Small intestine (tissue), 7 donors: Measurements from ENCODE around the gene CIART. TPM values are rescaled to one million over a fixed set of nuclear protein-coding genes. Genes with fewer than 3 reads are reported as not detected.

Source experiments
- DNase-seq, 2 donors: peaks; one replicate each; pipeline versions ENCODE4 v3.0.0 to v3.0.0-alpha.2; 2013
- FAIRE-seq: peaks from 2 replicates; lab custom pipeline; 2012; peaks lifted over from hg19 to GRCh38; lab: Jason Lieb, UNC
- H3K27ac ChIP-seq, 3 donors: one replicate each; pipeline ENCODE4 v1.5.1; 2013; ENCODE audit warnings: low read length in 2 of 3, mild to moderate bottlenecking in 2 of 3, control low read depth in 1 of 3, inconsistent platforms in 1 of 3, low read depth in 1 of 3, moderate library complexity in 1 of 3
- H3K27me3 ChIP-seq, 3 donors: one replicate each; pipeline ENCODE4 v1.6.1; 2013; ENCODE audit warnings: low read length in 3 of 3, inconsistent platforms in 1 of 3; ENCODE audit not compliant: control insufficient read depth in 3 of 3, insufficient read depth in 3 of 3
- H3K36me3 ChIP-seq, 3 donors: one replicate each; pipeline ENCODE4 v1.6.1; 2013; ENCODE audit warnings: low read length in 3 of 3, inconsistent platforms in 1 of 3, low read depth in 1 of 3, mild to moderate bottlenecking in 1 of 3, moderate library complexity in 1 of 3; ENCODE audit not compliant: control insufficient read depth in 3 of 3, insufficient read depth in 2 of 3
- H3K4me1 ChIP-seq, 3 donors: one replicate each; pipeline ENCODE4 v1.6.1; 2013; ENCODE audit warnings: low read length in 2 of 3, inconsistent platforms in 1 of 3, low read depth in 1 of 3, mild to moderate bottlenecking in 1 of 3, moderate library complexity in 1 of 3; ENCODE audit not compliant: control insufficient read depth in 3 of 3, insufficient read depth in 2 of 3
- H3K4me3 ChIP-seq, 3 donors: one replicate each; pipeline ENCODE4 v1.5.1; 2013; ENCODE audit warnings: low read length in 3 of 3, control low read depth in 1 of 3, inconsistent platforms in 1 of 3, low read depth in 1 of 3, mild to moderate bottlenecking in 1 of 3, moderate library complexity in 1 of 3
- H3K9me3 ChIP-seq, 2 donors: one replicate each; pipeline ENCODE4 v1.6.1; 2013; ENCODE audit warnings: low read depth in 1 of 2, low read length in 1 of 2; ENCODE audit not compliant: control insufficient read depth in 2 of 2, insufficient read depth in 1 of 2
- WGBS, 3 donors: extraction: QIAGEN DNeasy Blood & Tissue Kit; methylation state at CpG; one replicate each; pipeline ENCODE4 v1.1.7; 2013; 5-methylcytosine and 5-hydroxymethylcytosine counted together
- polyA plus RNA-seq, 4 donors: library from polyadenylated mRNA; stranded (reverse) in 3 of 4; unstranded in 1 of 4; fragments of 200-250 nt in 3 of 4; fragments of 120-200 nt in 1 of 4; gene quantifications; one replicate each; pipeline versions ENCODE4 v1.2.1 to v1.2.3, GENCODE V29; 2013
- donor health status: healthy with polysubstance abuse.
- donor health status: control.
- donor health status: control.
- donor health status: Bipolar disorder and iron deficiency.
- donor health status: healthy.

Gene CIART
- polyA plus RNA-seq, 4 donors = 2.5 to 14.6 (median 5.5) TPM

GRCh38 chr1:150257624-150258585 is 24.4 kb upstream of the CIART start, which contains the start of gene CA14:
Gene CA14 (plus strand): TSS chr1:150257774. CDS start chr1:150258129, 355 bp downstream.
- Histone ChIP-seq H3K27me3 (peaks cover 0 to 26% (median 0%) of the 10 kb centered on the region in 3 donors), H3K4me3 (no peak within 1 kb of the TSS), H3K27ac (no peak within 1 kb of the TSS), H3K4me1 (peaks cover 0 to 28% (median 0%) of the 10 kb centered on the region in 3 donors), H3K36me3 (no peaks in the 10 kb centered on the region), H3K9me3 (no peaks in the 10 kb centered on the region)
- FAIRE-seq (no peak), DNase-seq (no peak)
- 44 to 62% (median 57%) methylated on average over 13 of the region's 13 CpGs for WGBS, 3 donors

GRCh38 chr1:150259217-150259616 is 23.1 kb upstream of the CIART start:
- 45 to 67% (median 51%) methylated on average over 4 of the region's 4 CpGs for WGBS, 3 donors
- DNase-seq (no peak), FAIRE-seq (no peak)

GRCh38 chr1:150259758-150260669 is 22.3 kb upstream of the CIART start:
- Histone ChIP-seq H3K4me3 (peak overlapping the region in 1 of 3 donors; percentile 25), H3K27me3 (peaks cover 0 to 26% (median 0%) of the 10 kb centered on the region in 3 donors), H3K4me1 (peaks cover 0 to 28% (median 0%) of the 10 kb centered on the region in 3 donors), H3K36me3 (no peaks in the 10 kb centered on the region), H3K9me3 (no peaks in the 10 kb centered on the region), H3K27ac (no peak overlapping the region)
- DNase-seq (peak; percentile 59 to 64), FAIRE-seq (no peak)
- WGBS, 3 donors = 12 to 27% (median 22%) methylated on average over 11 of the region's 11 CpGs

More at GRCh38 chr1:150259217-150259616, 23.1 kb upstream of the CIART start:
- Histone ChIP-seq H3K27me3 (peaks cover 0 to 26% (median 0%) of the 10 kb centered on the region in 3 donors), H3K9me3 (no peaks in the 10 kb centered on the region), H3K36me3 (no peaks in the 10 kb centered on the region), H3K4me3 (no peak overlapping the region), H3K27ac (no peak overlapping the region), H3K4me1 (peaks cover 0 to 28% (median 0%) of the 10 kb centered on the region in 3 donors)

GRCh38 chr1:150261367-150261766 is 21.0 kb upstream of the CIART start:
- no peak overlapping the region for H3K27ac ChIP-seq
- H3K9me3 ChIP-seq = no peaks in the 10 kb centered on the region
- 82 to 91% (median 87%) methylated on average over 6 of the region's 6 CpGs for WGBS, 3 donors
- FAIRE-seq = no peak
- peaks cover 0 to 22% (median 0%) of the 10 kb centered on the region in 3 donors for H3K27me3 ChIP-seq
- no peak for DNase-seq
- peaks cover 0 to 19% (median 0%) of the 10 kb centered on the region in 3 donors for H3K4me1 ChIP-seq
- H3K4me3 ChIP-seq = no peak overlapping the region
- H3K36me3 ChIP-seq = peaks cover 3 to 11% (median 9%) of the 10 kb centered on the region in 3 donors

GRCh38 chr1:150262388-150263320 is 19.7 kb upstream of the CIART start:
- no peak for DNase-seq
- Histone ChIP-seq H3K4me3 (no peak overlapping the region), H3K27ac (peak overlapping the region in 1 of 3 donors; percentile 8), H3K36me3 (peaks cover 7 to 24% (median 10%) of the 10 kb centered on the region in 3 donors), H3K27me3 (peaks cover 0 to 11% (median 0%) of the 10 kb centered on the region in 3 donors), H3K4me1 (peaks cover 2 to 17% (median 3%) of the 10 kb centered on the region in 3 donors), H3K9me3 (no peaks in the 10 kb centered on the region)
- FAIRE-seq = no peak
- 77 to 78% (median 78%) methylated on average over 6 of the region's 6 CpGs for WGBS, 3 donors

- Histone ChIP-seq H3K27ac (no peak overlapping the region), H3K36me3 (peaks cover 7 to 27% (median 10%) of the 10 kb centered on the region in 3 donors), H3K27me3 (peaks cover 0 to 4% (median 0%) of the 10 kb centered on the region in 3 donors), H3K4me1 (peaks cover 3 to 21% (median 6%) of the 10 kb centered on the region in 3 donors), H3K4me3 (no peak overlapping the region), H3K9me3 (no peaks in the 10 kb centered on the region)
- WGBS, 3 donors = 76 to 85% (median 84%) methylated on average over 6 of the region's 6 CpGs
- DNase-seq (no peak), FAIRE-seq (no peak)
Measured at GRCh38 chr1:150263549-150263948, 18.8 kb upstream of the CIART start.

- FAIRE-seq = no peak
- peaks cover 7 to 27% (median 10%) of the 10 kb centered on the region in 3 donors for H3K36me3 ChIP-seq
- no peaks in the 10 kb centered on the region for H3K27me3 ChIP-seq
- DNase-seq = no peak
- 18 to 30% (median 24%) methylated on average over 6 of the region's 6 CpGs for WGBS, 3 donors
- peak overlapping the region; percentile 68 to 92 (median 80) for H3K27ac ChIP-seq
- H3K9me3 ChIP-seq = no peaks in the 10 kb centered on the region
- peaks cover 3 to 15% (median 6%) of the 10 kb centered on the region in 3 donors for H3K4me1 ChIP-seq
- peak overlapping the region; percentile 86 to 94 (median 90) for H3K4me3 ChIP-seq
Measured at GRCh38 chr1:150267896-150268295, 14.5 kb upstream of the CIART start.
